H1 (cell line): ENCODE results near the gene CROCC.

Source experiments
- CTCF ChIP-seq, 3 experiments: IDR thresholded peaks; 1 replicate in 2 of 3; 2 replicates in 1 of 3; pipeline versions ENCODE4 v1.5.1 to v1.6.1; 2011; ENCODE audit warnings: low read length in 3 of 3, mild to moderate bottlenecking in 3 of 3, inconsistent platforms in 2 of 3, low read depth in 1 of 3, moderate library complexity in 1 of 3; ENCODE audit not compliant: insufficient read depth in 1 of 3; ENCODE audit errors: control extremely low read depth in 1 of 3
- EP300 ChIP-seq, 2 experiments: IDR thresholded peaks; 1 replicate in 1 of 2; 2 replicates in 1 of 2; pipeline ENCODE4 v1.6.1; 2011 to 2012; ENCODE audit warnings: low read depth in 2 of 2, low read length in 2 of 2, mild to moderate bottlenecking in 2 of 2, borderline replicate concordance in 1 of 2, inconsistent platforms in 1 of 2, moderate library complexity in 1 of 2
- JUND ChIP-seq: IDR thresholded peaks from 2 replicates; pipeline ENCODE4 v1.6.1; 2011; ENCODE audit warnings: mild to moderate bottlenecking, improper control_type of control experiment, low read length
- POU5F1 ChIP-seq: IDR thresholded peaks from 2 replicates; pipeline ENCODE4 v1.6.1; 2011; ENCODE audit warnings: low read depth, mild to moderate bottlenecking, low read length, moderate library complexity
- TAF1 ChIP-seq: IDR thresholded peaks from 2 replicates; pipeline ENCODE4 v1.6.1; 2011; ENCODE audit warnings: mild to moderate bottlenecking, low read depth, low read length
- ZNF274 ChIP-seq: IDR thresholded peaks from 2 replicates; pipeline ENCODE4 v1.7.0; 2012; ENCODE audit warnings: low read length, borderline replicate concordance; ENCODE audit errors: extremely low read depth

GRCh38 chr1:16956775-16957174, 35.0 kb downstream of the CROCC start:
- TF ChIP-seq POU5F1: no peak
- TF ChIP-seq TAF1: no peak
- no peak for TF ChIP-seq JUND
- TF ChIP-seq CTCF (IDR thresholded peaks at IDR 0.05; ENCODE audit: control extremely low read depth in 1 of 3, insufficient read depth in 1 of 3, low read depth in 1 of 3, low read length in 3 of 3): no peak
- TF ChIP-seq EP300 (IDR thresholded peaks at IDR 0.05; ENCODE audit: borderline replicate concordance in 1 of 2, low read depth in 2 of 2, low read length in 2 of 2): no peak
- TF ChIP-seq ZNF274: no peak
